Amygdala (tissue), 56 donors: ENCODE data around the gene BFSP1.
A peak's percentile ranks its signal among the peaks of the same experiment; 100 is the strongest.

Source experiments
- DNase-seq, 56 donors: peaks; one replicate each; lab custom pipeline; 2025; lab: John Stamatoyannopoulos, UW

Gene BFSP1

GRCh38 chr20:17500826-17501225 lies 30.4 kb downstream of the BFSP1 start:
- DNase-seq, result no peak

GRCh38 chr20:17500271-17500670 lies 30.9 kb downstream of the BFSP1 start:
- no peak for DNase-seq

- no peak for DNase-seq
These were observed 32.1 kb downstream of the BFSP1 start for GRCh38 chr20:17499041-17499440.

- no peak for DNase-seq
These were observed 32.5 kb downstream of the BFSP1 start for GRCh38 chr20:17498641-17499040.

- peak in 1 of 56 donors; percentile 5 for DNase-seq
These were observed 33.2 kb downstream of the BFSP1 start for GRCh38 chr20:17497821-17498580.

GRCh38 chr20:17495826-17496225 lies 35.4 kb downstream of the BFSP1 start:
- no peak for DNase-seq

- DNase-seq, result no peak
These were observed 37.0 kb downstream of the BFSP1 start for GRCh38 chr20:17494201-17494600.

GRCh38 chr20:17493173-17493572 lies 38.0 kb downstream of the BFSP1 start:
- no peak for DNase-seq

- DNase-seq, result no peak
These were observed 39.7 kb downstream of the BFSP1 start for GRCh38 chr20:17491488-17491887.

GRCh38 chr20:17491041-17491440 lies 40.1 kb downstream of the BFSP1 start:
- DNase-seq, result no peak

GRCh38 chr20:17490501-17490900 lies 40.7 kb downstream of the BFSP1 start:
- no peak for DNase-seq

GRCh38 chr20:17488916-17489600 lies 42.1 kb downstream of the BFSP1 start:
- no peak for DNase-seq

- no peak for DNase-seq
These were observed 46.2 kb downstream of the BFSP1 start for GRCh38 chr20:17485017-17485416.

GRCh38 chr20:17482536-17482935 lies 48.6 kb downstream of the BFSP1 start:
- DNase-seq, result no peak

GRCh38 chr20:17481661-17482060 lies 49.5 kb downstream of the BFSP1 start:
- DNase-seq, result no peak

GRCh38 chr20:17480696-17481095 lies 50.5 kb downstream of the BFSP1 start:
- no peak for DNase-seq

- DNase-seq, result no peak
These were observed 52.0 kb downstream of the BFSP1 start for GRCh38 chr20:17479063-17479657.

- DNase-seq, result no peak
These were observed 57.5 kb downstream of the BFSP1 start for GRCh38 chr20:17473659-17474058.

GRCh38 chr20:17471606-17472187 lies 59.5 kb downstream of the BFSP1 start:
- DNase-seq, result no peak

GRCh38 chr20:17470973-17471372 lies 60.2 kb downstream of the BFSP1 start:
- no peak for DNase-seq

- no peak for DNase-seq
These were observed 60.7 kb downstream of the BFSP1 start for GRCh38 chr20:17470521-17470920.
